HepG2 (cell line): ENCODE data around the gene LSM2. TPM values are rescaled to one million over a fixed set of nuclear protein-coding genes. Genes with fewer than 3 reads are reported as not detected.
A peak's percentile ranks its signal among the peaks of the same experiment; 100 is the strongest.

Source experiments
- BATF2 ChIP-seq: sonication (generic); formaldehyde crosslinking; IDR thresholded peaks from 2 replicates; pipeline ENCODE4 v1.8.0; 2022; ENCODE audit warnings: mild to moderate bottlenecking, missing genetic modification reagents, moderate library complexity
- MLXIP ChIP-seq: sonication (generic); formaldehyde crosslinking; IDR thresholded peaks from 2 replicates; pipeline ENCODE4 v1.9.0; 2021; ENCODE audit warnings: missing genetic modification reagents, borderline replicate concordance
- POLR2A ChIP-seq, 2 experiments: IDR thresholded peaks; 2 replicates each; pipeline ENCODE4 v1.6.1; 2011; ENCODE audit warnings: low read depth in 2 of 2, low read length in 2 of 2, mild to moderate bottlenecking in 1 of 2, moderate library complexity in 1 of 2; ENCODE audit not compliant: insufficient read depth in 1 of 2
- SRY ChIP-seq: sonication (generic); formaldehyde crosslinking; IDR thresholded peaks from 2 replicates; pipeline ENCODE4 v1.8.0; 2022; ENCODE audit warnings: mild to moderate bottlenecking, missing genetic modification reagents
- ZBTB40 ChIP-seq, 2 experiments: fragments of 450-650 bp in 1 of 2; sonication (generic) in 1 of 2; formaldehyde crosslinking in 1 of 2; IDR thresholded peaks; 2 replicates each; pipeline versions ENCODE4 v1.6.1 to v1.8.0; 2016 to 2022; ENCODE audit warnings: antibody characterized with exemption in 1 of 2, mild to moderate bottlenecking in 1 of 2, missing genetic modification reagents in 1 of 2
- ZNF850 ChIP-seq: sonication (generic); formaldehyde crosslinking; conservative IDR thresholded peaks from 2 replicates; pipeline ENCODE4 v1.9.0; 2021; ENCODE audit warnings: mild to moderate bottlenecking, missing genetic modification reagents
- polyA plus RNA-seq, 8 experiments: library from polyadenylated mRNA; depleted of rRNA in 3 of 8; stranded (reverse) in 7 of 8; unstranded in 1 of 8; fragments of >200 nt; fragmentation: Illumina TruSeq in 4 of 8; extraction: Trizol in 4 of 8; gene quantifications; 2 replicates each; pipeline versions ENCODE4 v1.2.1 to v1.2.3, GENCODE V29; 2011 to 2016; ENCODE audit warnings: low read depth in 4 of 8, missing spikeins in 1 of 8, mixed read lengths in 1 of 8; ENCODE audit not compliant: insufficient read depth in 1 of 8
- total RNA-seq, 5 experiments: library from RNA; depleted of rRNA; stranded (reverse); fragments of >200 nt; fragmentation: Illumina TruSeq; extraction: Trizol; gene quantifications; 2 replicates each; pipeline ENCODE4 v1.2.3, GENCODE V29; 2016; ENCODE audit warnings: low read depth in 1 of 5

The LSM2 gene
- total and polyA plus RNA-seq, 2 of the 13 experiments (the other 11 are each of a cell fraction or from before 2014, with no cell fraction given): 69.4 to 90.5 TPM

- no peak for TF ChIP-seq ZBTB40 (IDR thresholded peaks at IDR 0.05)
- TF ChIP-seq ZBTB40 (CRISPR knock-in tag; IDR thresholded peaks at IDR 0.05): no peak
- TF ChIP-seq POLR2A (IDR thresholded peaks at IDR 0.05; ENCODE audit: insufficient read depth in 1 of 2, low read depth in 2 of 2, low read length in 2 of 2): peak; percentile 25 to 51; a peak in 2 of 4 replicates
- TF ChIP-seq BATF2 (CRISPR knock-in tag): no peak
- TF ChIP-seq SRY: no peak
- TF ChIP-seq ZNF850 (CRISPR knock-in tag): no peak
- no peak for TF ChIP-seq MLXIP (CRISPR knock-in tag)
Observed at GRCh38 chr6:31819871-31820299, 13.1 kb upstream of the LSM2 start (continued).
